Fibroblast of upper back skin (primary cell): ENCODE measurements around the gene LONRF3.
A peak's percentile ranks its signal among the peaks of the same experiment; 100 is the strongest.

Source experiments
- DNase-seq: peaks from one replicate; pipeline ENCODE4 v3.0.0-alpha.2; 2013

The LONRF3 gene

DNA sequence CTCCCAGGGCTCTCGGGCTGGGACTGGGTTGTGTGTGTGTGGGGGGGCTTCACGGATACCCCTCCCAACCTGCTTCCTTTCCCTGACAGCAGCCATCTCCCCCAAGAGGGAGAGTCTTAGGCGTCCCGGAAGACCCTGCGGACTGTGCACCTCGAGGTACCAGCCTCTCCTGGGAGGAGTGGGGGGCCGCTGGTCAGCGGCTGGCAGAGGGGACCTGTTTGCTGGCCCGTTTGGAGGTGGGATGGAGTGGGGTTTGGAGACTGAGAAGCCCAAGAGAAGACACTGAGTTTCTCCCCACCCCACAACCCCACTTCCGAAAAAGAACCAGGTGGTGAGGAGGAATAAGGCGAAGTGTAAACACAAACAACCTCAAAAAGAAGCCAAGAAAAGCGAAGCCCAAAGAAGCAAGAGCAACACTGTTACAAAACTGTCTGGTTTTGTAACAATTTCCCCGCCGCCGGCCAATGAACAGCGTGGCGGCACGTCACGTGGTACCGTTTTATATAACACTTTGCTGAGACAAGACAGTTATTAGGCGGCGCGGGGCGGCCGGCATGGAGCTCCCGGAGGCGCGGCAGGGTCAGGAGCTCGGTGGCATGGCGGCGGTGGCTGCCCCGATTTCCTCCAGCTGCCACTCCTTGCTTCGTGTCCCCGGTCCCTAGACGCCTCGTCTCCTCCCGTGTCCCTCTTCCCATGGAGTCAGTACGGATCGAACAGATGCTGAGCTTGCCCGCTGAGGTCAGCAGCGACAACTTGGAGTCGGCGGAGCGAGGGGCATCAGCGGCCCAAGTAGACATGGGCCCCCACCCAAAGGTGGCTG is at the start of gene LONRF3:
LONRF3 (plus strand) TSS at position 531 of the 820 bp plus-strand sequence; CDS start at position 694, 163 bp downstream.
- peak; percentile 8 for DNase-seq

DNA sequence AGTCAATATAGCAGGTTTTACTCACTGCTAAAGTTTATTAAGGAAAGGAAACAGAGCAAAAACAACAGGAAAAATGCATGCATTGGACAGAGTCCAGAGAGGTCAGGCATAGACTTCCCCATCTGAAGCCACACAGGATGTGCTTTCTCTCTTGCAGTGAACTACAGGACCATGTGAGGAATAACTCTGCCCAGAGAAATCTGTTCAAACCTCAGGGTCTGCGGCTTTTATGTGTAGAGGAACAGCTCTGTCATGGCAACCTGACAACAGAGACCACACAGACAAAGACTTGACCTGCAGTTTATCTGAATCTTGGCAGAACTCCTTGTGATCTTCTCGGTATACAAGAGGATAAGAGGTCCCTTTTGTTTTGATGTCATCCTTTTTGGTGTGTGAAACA is 46.3 kb upstream of the LONRF3 start:
- DNase-seq: no peak

GRCh38 chrX:118935352-118935751 is 39.1 kb upstream of the LONRF3 start:
- no peak for DNase-seq

DNA sequence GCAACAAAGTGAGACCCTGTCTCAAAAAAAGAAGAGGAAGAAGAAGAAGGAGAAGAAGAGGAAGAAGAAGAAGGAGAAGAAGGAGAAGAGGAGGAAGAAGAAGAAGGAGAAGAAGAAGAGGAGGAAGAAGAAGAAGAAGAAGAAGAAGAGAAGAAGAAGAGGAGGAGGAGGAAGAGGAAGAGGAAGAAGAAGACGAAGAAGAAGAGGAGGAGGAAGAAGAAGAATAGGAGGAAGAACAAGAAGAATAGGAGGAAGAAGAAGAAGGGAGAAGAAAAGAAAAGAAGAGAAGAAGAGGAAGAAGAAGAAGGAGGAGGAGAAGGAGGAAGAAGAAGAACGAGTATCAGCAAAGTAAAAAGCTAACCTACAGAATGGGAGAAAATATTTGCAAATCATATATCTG is 33.3 kb upstream of the LONRF3 start:
- DNase-seq: no peak

- DNase-seq: no peak
These were observed 31.3 kb upstream of the LONRF3 start for GRCh38 chrX:118943102-118943501.

DNA sequence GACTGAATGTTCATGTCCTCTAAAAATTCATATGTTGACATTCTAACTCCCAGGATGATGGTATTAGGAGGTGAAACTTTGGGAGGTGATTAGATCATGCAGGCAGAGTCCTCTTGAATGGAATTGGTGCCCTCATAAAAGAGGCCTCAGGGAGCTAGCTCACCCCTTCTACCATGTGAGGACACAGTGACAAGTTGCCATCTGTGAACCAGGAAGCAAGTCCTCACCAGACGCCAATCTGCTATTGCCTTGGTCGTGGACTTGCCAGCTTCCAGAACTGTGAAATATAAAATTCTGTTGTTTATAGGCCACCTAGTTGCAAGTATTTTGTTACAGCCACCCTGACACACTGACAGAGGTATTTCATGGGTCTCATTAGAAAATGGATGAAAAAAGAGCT is 28.5 kb upstream of the LONRF3 start:
- DNase-seq: no peak

DNA sequence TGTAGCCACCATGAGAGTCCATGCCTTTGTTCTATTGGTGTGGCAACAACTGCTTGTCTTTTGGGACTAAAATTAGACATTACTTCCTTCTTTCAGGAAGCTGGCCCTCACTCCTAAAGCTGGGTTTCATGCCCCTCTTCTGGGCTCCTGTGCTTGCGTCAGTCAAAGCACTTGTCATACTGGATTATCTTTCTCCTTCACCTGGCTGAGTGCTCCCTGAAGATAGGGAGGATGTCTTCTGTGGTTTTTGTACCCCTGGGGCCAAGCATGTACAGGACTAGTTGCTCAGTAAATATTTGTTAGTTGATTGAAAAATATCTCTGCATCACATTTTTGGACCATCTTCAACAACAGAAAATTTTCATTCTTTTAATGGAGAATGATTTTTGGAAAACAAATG is 26.1 kb upstream of the LONRF3 start:
- DNase-seq: no peak

DNA sequence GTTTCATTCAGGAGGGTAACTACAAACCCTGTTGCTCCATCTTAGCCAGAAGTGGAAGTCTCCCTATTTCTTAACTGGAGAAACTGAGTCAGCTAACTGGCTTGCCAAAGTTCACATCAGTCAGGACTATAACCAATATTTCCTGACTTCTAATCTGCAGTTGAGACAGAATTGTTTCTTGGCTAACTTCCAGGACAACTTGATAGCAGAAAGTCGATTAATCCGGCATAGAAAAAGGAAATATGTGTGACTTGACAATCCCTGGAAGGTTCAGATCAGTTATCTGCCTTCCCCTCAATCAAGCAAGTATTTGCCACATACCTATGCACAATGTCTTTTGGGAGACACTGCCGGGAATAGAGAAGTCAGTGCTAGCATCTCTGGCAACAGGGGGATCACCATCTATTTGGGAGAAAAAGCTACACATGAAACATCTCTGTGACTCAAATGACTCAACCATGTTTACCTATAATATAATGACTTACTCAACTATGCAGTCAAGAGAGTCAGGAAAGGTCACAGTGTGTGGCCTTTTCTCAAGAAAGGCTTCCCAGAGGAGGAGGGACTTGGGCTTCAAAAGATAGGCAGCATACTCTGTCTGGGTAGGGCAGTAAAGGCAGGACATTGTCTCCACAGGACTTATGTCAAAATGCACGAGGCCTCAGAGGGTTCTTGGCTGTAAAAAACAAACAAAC is 12.4 kb upstream of the LONRF3 start:
- DNase-seq: no peak

DNA sequence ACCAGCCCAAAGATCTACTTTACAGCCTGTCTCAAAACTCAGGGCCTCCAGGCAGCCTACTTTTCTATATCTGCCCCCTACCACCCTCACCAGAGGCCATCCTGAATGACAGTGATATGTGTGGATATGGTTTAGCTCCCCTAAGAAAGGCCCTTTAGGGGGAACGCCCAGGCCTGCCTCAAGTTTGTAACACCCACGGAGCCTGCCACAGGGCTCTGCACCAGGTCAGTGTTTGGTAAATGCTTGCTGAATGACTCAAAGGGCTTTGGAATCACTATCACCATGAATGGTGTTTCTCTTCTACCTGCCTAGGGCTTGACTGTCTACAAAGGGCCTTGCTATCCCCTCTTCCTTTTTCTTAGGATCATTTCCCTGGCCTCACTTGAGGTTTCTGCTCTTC is 11.3 kb upstream of the LONRF3 start:
- DNase-seq: no peak

- no peak for DNase-seq
These were observed 10.2 kb upstream of the LONRF3 start for GRCh38 chrX:118964252-118964651.

GRCh38 chrX:118965395-118965794 is 9.0 kb upstream of the LONRF3 start:
- DNase-seq: no peak

DNA sequence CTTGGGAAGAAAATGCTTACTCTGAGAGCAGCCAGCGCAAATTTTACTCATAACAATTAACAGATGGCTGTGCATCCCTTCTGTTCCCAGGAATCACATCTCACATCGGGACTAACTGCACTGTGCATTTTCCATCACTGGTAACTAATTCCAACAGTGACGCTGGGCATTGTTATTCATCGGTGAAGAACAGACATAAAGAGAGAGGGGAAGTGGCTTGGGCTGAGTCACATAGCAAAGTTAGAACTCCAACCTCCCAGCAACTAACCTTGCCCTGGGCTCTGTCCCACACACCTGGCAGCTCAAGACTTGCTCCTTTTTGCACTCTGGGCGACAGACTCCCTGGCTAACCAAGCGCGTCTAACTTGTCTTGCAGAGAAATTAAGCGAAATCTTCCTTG is 6.4 kb upstream of the LONRF3 start:
- no peak for DNase-seq

DNA sequence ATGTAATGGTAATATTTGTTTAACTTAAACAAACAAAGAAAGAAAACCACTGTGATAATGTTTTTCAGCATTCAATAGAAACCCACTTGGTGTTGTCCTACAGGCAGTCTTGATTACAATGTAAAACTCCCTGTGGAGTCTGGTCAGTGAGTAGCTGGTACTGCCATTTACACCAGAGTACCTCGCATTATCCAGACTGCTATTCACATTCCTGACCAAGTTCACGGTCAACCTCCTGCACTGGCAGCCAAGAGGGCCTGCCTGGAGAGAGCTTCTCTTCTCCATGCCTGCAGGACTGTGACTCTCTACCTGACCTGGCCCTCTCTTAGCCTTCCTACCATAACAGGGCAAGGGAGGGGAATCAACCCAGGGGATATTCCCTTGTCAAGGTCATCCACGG is 2.9 kb upstream of the LONRF3 start:
- no peak for DNase-seq

- no peak for DNase-seq
These were observed 880 bp upstream of the LONRF3 start for GRCh38 chrX:118973389-118974087.

GRCh38 chrX:118974908-118975671 is 672 bp downstream of the LONRF3 start:
- DNase-seq: no peak

DNA sequence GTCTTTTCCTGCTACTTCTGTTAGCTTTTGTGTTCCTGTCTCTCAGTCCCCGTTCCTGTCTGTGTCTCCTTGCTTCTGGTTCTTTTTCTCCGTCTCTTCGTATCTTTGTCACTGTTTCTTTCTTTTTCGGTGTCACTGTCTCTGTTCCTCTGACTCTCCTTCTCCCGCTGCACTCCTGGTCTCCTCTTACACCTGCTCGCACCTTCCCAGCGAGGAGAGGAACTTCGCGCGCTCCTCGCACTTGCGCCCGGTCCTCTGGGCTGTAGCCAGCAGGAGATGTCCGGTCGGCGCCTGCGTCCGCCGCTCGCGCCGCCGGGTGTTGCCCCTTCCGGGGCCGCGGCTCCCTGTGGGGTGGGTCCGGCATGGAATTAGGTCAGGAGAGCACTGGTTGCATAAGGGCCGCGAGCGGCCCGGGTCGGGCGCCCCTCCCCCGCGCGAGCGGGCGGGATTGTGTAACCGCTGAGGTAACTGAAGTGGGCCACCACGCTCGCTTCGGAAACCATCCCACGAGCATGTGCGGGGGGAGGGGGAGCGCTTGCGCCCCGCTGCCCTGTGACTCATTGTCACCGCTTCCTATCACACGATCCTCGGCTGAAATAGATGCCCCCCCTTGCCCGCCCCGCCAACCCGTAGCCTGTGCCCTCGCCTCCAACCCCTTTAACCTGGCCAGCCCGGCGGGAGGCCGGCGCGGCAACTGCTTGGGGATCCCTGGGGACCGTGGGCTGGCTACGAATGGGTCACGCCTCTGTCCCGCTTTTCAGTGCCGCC is 1.6 kb downstream of the LONRF3 start:
- DNase-seq: no peak

GRCh38 chrX:118976599-118977340 is 2.4 kb downstream of the LONRF3 start:
- DNase-seq: no peak

DNA sequence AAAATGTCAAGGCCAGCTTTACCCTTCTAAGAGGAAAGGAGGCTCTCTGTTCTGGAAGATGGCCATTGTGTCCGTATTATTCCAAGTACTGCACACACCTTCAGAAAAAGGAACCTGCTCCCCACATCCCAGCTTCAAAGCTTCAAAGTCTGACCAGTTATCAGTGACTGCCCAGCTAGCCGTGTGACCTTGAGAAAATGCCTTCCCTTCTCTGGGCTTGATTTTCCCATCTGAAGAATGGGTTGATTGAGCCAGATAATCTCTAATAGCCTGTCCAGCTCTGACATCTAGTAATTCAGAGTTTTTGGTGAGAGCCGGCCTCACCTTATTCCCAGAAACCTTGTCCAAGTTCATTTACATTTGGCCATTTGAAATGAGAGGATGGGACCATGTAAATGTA is 3.0 kb downstream of the LONRF3 start:
- no peak for DNase-seq

DNA sequence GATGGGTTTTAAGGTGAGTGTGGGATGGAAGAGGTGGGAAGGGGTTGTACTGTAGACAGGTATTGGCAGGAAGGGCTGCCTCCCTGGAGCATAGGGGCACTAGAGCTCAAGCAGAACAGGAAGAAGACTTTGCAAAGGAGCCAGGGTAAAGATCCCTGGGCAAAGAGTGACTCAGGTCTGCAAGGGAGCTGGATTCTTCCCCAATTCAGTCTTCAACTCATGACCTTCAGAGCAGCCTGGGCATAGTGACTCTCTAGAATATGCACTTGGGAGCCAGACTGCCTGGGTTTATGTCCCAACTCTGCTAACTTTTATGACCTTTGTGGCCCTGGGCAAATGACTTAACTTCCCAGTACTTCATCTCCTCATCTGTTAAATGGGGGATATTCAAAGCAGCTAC is 4.0 kb downstream of the LONRF3 start:
- no peak for DNase-seq

- DNase-seq: no peak
These were observed 6.3 kb downstream of the LONRF3 start for GRCh38 chrX:118980761-118981160.

DNA sequence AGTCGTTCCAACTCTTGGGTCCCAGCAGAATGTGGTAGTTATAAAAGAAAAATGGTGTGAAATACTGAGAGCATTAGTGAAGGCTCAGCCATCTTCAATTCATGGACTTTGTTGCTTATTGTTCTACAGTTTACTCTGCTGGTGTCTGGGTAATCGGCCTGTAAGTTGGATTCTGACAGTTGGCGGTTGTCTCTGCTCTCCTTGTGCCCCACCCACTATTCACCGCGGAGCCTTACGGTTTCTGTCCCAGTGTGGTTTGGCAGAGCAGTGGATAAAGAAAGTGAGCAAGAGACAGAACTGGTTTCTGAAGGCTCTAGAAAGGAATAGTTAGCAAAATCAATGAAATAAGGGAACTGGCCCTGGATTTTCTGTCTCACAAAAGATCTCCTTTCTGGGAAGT is 9.1 kb downstream of the LONRF3 start:
- DNase-seq: no peak

DNA sequence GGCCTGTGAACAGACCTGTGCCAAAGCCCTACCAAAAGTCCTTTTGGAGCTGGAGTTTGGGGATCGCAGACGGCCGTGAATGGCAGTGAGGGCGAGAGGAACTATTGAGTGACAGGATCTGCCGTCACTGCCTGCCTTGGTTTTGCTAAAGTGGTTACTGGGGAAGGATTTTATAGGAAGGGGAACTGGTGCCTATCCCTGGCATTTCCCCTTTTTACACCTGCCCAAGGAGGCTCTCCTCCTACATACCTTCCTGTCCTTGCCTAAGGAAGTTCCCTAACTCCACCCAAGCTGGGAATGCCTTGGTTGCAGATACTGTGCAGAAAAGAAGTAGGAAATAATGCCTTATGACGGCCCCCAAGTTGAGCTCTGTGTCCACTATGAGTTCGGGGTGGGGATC is 14.5 kb downstream of the LONRF3 start:
- DNase-seq: no peak
